Vagina (tissue), 2 donors: Measurements from ENCODE around the gene ZNF219. TPM values are rescaled to one million over a fixed set of nuclear protein-coding genes. Genes with fewer than 3 reads are reported as not detected.

ENCODE experiments used
- DNase-seq, 2 donors: peaks; one replicate each; pipeline ENCODE4 v3.0.0-alpha.2; 2017; ENCODE audit errors: extremely low spot score in 2 of 2
- H3K27ac ChIP-seq: fragments of 200-600 bp; sonication (generic); one replicate; pipeline ENCODE4 v1.5.1; 2019
- H3K27me3 ChIP-seq: fragments of 200-600 bp; sonication (generic); one replicate; pipeline ENCODE4 v1.5.1; 2019
- H3K36me3 ChIP-seq, 2 donors: fragments of 200-600 bp; sonication (generic); one replicate each; pipeline ENCODE4 v1.5.1; 2017 to 2019
- H3K4me1 ChIP-seq: fragments of 200-600 bp; sonication (generic); one replicate; pipeline ENCODE4 v1.5.1; 2019
- H3K4me3 ChIP-seq, 2 donors: fragments of 200-600 bp; sonication (generic); 1 replicate in 1 of 2; 2 replicates in 1 of 2; pipeline ENCODE4 v1.5.1; 2016 to 2019
- H3K9me3 ChIP-seq: fragments of 200-600 bp; sonication (generic); one replicate; pipeline ENCODE4 v1.5.1; 2019
- CTCF ChIP-seq, 3 experiments: fragments of 450-650 bp in 2 of 3; fragments of 200-600 bp in 1 of 3; sonication (generic) in 1 of 3; IDR thresholded peaks; one replicate each; pipeline ENCODE4 v1.5.1; 2017 to 2019; ENCODE audit warnings: antibody characterized with exemption in 3 of 3, mild to moderate bottlenecking in 2 of 3, moderate library complexity in 2 of 3
- POLR2A ChIP-seq, 2 donors: fragments of 450-650 bp; IDR thresholded peaks; one replicate each; pipeline ENCODE4 v1.6.1; 2017; ENCODE audit warnings: antibody characterized with exemption in 2 of 2, mild to moderate bottlenecking in 2 of 2, moderate library complexity in 2 of 2
- POLR2AphosphoS5 ChIP-seq, 2 donors: sonication (generic); formaldehyde crosslinking; IDR thresholded peaks; one replicate each; pipeline ENCODE4 v1.9.0; 2017; ENCODE audit warnings: antibody characterized with exemption in 2 of 2, mild to moderate bottlenecking in 2 of 2, low read depth in 1 of 2; ENCODE audit not compliant: insufficient read depth in 1 of 2
- intact Hi-C: fragments of 100-400 bp; cut with DNase I; formaldehyde crosslinking; loops from one replicate; pipeline ENCODE4 v1.15.1; 2023
- total RNA-seq: library from RNA; depleted of rRNA; stranded (reverse); fragments of >200 nt; gene quantifications from one replicate; pipeline ENCODE4 v1.2.3, GENCODE V29; 2016

Gene ZNF219
- total RNA-seq, 1 donor from 2014 or later, result 69.2 TPM

GRCh38 chr14:21060614-21061346 is 37.7 kb downstream of the ZNF219 start:
- TF ChIP-seq CTCF (IDR thresholded peaks at IDR 0.05) (no peak), POLR2AphosphoS5 (IDR thresholded peaks at IDR 0.05; ENCODE audit: insufficient read depth in 1 of 2, low read depth in 1 of 2) (no peak), POLR2A (IDR thresholded peaks at IDR 0.05) (no peak)
- Histone ChIP-seq H3K4me1 (no peaks in the 10 kb centered on the region), H3K4me3 (no peak overlapping the region), H3K9me3 (no peaks in the 10 kb centered on the region), H3K36me3 (no peaks in the 10 kb centered on the region), H3K27ac (no peak overlapping the region), H3K27me3 (no peaks in the 10 kb centered on the region)
- intact Hi-C loops, result no loop called here
- no peak for DNase-seq

GRCh38 chr14:21059842-21060613 is 38.4 kb downstream of the ZNF219 start:
- Histone ChIP-seq H3K9me3 (no peaks in the 10 kb centered on the region), H3K4me1 (no peaks in the 10 kb centered on the region), H3K27me3 (no peaks in the 10 kb centered on the region), H3K4me3 (no peak overlapping the region), H3K27ac (no peak overlapping the region), H3K36me3 (no peaks in the 10 kb centered on the region)
- DNase-seq, result no peak
- no peak for TF ChIP-seq POLR2AphosphoS5 (IDR thresholded peaks at IDR 0.05; ENCODE audit: insufficient read depth in 1 of 2, low read depth in 1 of 2)
- no peak for TF ChIP-seq CTCF (IDR thresholded peaks at IDR 0.05)
- TF ChIP-seq POLR2A (IDR thresholded peaks at IDR 0.05), result no peak
- intact Hi-C loops, result no loop called here

- intact Hi-C loops, result no loop called here
- Histone ChIP-seq H3K4me3 (no peak overlapping the region), H3K4me1 (no peaks in the 10 kb centered on the region), H3K36me3 (no peaks in the 10 kb centered on the region), H3K27me3 (no peaks in the 10 kb centered on the region), H3K27ac (no peak overlapping the region), H3K9me3 (no peaks in the 10 kb centered on the region)
- DNase-seq, result no peak
- no peak for TF ChIP-seq POLR2AphosphoS5 (IDR thresholded peaks at IDR 0.05; ENCODE audit: insufficient read depth in 1 of 2, low read depth in 1 of 2)
Measured at GRCh38 chr14:21058903-21059302, 39.6 kb downstream of the ZNF219 start.

GRCh38 chr14:21057803-21058675 is 40.4 kb downstream of the ZNF219 start, which contains the start of gene RNASE8:
Gene RNASE8, plus strand, starts transcription at chr14:21057822. Its CDS starts 71 bp downstream, at chr14:21057893.
- TF ChIP-seq POLR2A (IDR thresholded peaks at IDR 0.05), result no peak
- TF ChIP-seq CTCF (IDR thresholded peaks at IDR 0.05), result no peak
- no peak for TF ChIP-seq POLR2AphosphoS5 (IDR thresholded peaks at IDR 0.05; ENCODE audit: insufficient read depth in 1 of 2, low read depth in 1 of 2)

GRCh38 chr14:21056520-21057163 is 41.8 kb downstream of the ZNF219 start:
- no peak overlapping the region for H3K4me3 ChIP-seq
- no peaks in the 10 kb centered on the region for H3K27me3 ChIP-seq
- H3K4me1 ChIP-seq, result no peaks in the 10 kb centered on the region
- no peak overlapping the region for H3K27ac ChIP-seq
- TF ChIP-seq POLR2AphosphoS5 (IDR thresholded peaks at IDR 0.05; ENCODE audit: insufficient read depth in 1 of 2, low read depth in 1 of 2) (no peak), POLR2A (IDR thresholded peaks at IDR 0.05) (no peak), CTCF (IDR thresholded peaks at IDR 0.05) (no peak)
- no peaks in the 10 kb centered on the region for H3K36me3 ChIP-seq
- intact Hi-C loops, result no loop called here
- no peak for DNase-seq
- H3K9me3 ChIP-seq, result no peaks in the 10 kb centered on the region

More at GRCh38 chr14:21057803-21058675, 40.4 kb downstream of the ZNF219 start, which contains the start of gene RNASE8:
- H3K36me3 ChIP-seq, result no peaks in the 10 kb centered on the region
- H3K4me3 ChIP-seq, result no peak within 1 kb of the TSS
- H3K27me3 ChIP-seq, result no peaks in the 10 kb centered on the region
- no peak within 1 kb of the TSS for H3K27ac ChIP-seq
- no peaks in the 10 kb centered on the region for H3K4me1 ChIP-seq
- DNase-seq, result no peak
- H3K9me3 ChIP-seq, result no peaks in the 10 kb centered on the region
- intact Hi-C loops, result no loop called here
